Mesothelial cell of epicardium (in vitro differentiated cells): ENCODE data around the gene MMP11. TPM values are rescaled to one million over a fixed set of nuclear protein-coding genes. Genes with fewer than 3 reads are reported as not detected.

ENCODE experiments used
- DNase-seq, 2 experiments: peaks; one replicate each; pipeline ENCODE4 v3.0.0; 2021; ENCODE audit warnings: low spot score in 2 of 2; ENCODE audit not compliant: unreplicated experiment in 2 of 2
- H3K27ac Mint-ChIP-seq: 2 replicates; pipeline ENCODE4 v1.8.0; 2021; ENCODE audit warnings: mixed read lengths
- H3K27me3 Mint-ChIP-seq: 2 replicates; pipeline ENCODE4 v1.8.0; 2021; ENCODE audit warnings: low read depth, mixed read lengths
- H3K36me3 Mint-ChIP-seq: 2 replicates; pipeline ENCODE4 v1.8.0; 2021; ENCODE audit warnings: mixed read lengths
- H3K4me1 Mint-ChIP-seq: 2 replicates; pipeline ENCODE4 v1.8.0; 2021; ENCODE audit warnings: mixed read lengths
- H3K4me3 Mint-ChIP-seq: 2 replicates; pipeline ENCODE4 v1.8.0; 2021; ENCODE audit warnings: mild to moderate bottlenecking, moderate library complexity, mixed read lengths
- H3K9me3 Mint-ChIP-seq: 2 replicates; pipeline ENCODE4 v1.8.0; 2021; ENCODE audit warnings: mixed read lengths
- total RNA-seq: library from RNA; stranded (reverse); gene quantifications from 3 replicates; pipeline ENCODE4 v1.2.1, GENCODE V29; 2021
- TF ChIP-seq, protein P1 (sequence below): fragments of 200-600 bp; sonication (generic); IDR thresholded peaks from one replicate; pipeline ENCODE4 v1.5.0; 2021; ENCODE audit warnings: antibody characterized with exemption; ENCODE audit not compliant: unreplicated experiment

Gene MMP11
- total RNA-seq, 1 donor from 2014 or later, result 566 TPM

DNA sequence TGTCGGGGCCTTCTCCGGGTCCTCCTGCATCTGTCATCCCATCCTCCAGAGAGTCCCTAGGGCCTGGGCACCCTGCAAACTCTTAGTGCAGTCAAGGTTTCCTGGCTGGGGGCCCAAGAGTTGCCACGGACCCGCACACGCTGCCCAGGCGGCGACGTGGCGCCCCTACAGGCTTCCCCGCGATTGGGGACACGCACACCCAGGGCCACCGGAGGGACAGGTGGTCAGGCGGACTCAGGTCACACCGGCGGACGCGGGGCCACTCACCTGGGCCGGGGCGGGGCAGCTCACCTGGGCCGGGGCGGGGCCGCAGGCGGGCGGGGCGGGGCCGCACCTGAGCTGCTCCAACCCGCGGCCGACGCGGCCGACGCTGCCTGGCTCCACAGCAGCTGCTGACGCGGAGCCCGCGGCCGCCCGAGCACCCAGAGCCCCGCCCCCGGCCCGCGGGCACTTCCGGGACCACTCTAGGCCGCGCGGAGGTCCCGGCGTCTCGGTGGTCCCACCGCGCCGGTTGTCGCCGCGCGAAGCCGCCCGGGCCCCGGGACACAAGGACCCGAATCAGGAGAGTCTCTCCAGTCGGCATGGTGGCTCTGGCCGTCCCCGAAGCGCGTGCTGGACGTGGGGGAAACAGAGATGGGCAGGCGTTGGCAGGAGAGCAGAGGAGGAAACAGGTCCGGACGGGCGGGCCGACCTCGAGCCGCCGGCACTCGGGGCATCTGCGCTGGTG is 21.8 kb upstream of the MMP11 start, which contains the start of gene ZNF70:
Gene ZNF70, minus strand, starts transcription at position 399 of the 727 bp plus-strand sequence. CDS start 5,972 bp downstream, outside the sequence.
- peak within 1 kb of the TSS; percentile 96 for H3K27ac Mint-ChIP-seq
- H3K27me3 Mint-ChIP-seq, result no peaks in the 10 kb centered on the region
- H3K36me3 Mint-ChIP-seq, result peaks cover 8% of the 10 kb centered on the region

DNA sequence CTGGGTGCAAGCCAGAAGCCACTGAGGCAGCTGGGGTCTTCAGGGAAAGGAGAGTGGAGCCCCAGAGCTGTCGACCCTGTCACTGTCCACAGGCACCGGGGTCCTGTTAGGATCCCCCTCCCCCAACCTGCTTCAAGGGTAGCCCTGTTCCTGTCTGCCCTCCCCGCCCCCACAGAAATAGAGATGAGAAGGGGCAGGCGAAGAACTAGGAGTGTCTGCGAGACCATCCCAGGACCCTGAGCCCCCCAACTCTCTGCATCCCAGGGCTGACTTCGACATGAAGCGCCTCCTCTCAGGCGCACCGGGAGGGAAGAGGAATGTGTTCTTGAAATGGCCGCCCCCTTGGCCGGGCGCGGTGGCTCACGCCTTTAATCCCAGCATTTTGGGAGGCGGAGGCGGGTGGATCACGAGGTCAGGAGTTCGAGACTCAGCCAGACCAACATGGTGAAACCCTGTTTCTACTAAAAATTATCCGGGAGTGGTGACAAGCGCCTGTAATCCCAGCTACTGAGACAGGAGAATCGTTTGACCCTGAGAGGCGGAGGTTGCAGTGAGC is 21.1 kb upstream of the MMP11 start:
- Mint-ChIP-seq H3K4me1 (peaks cover 18% of the 10 kb centered on the region), H3K36me3 (peaks cover 4% of the 10 kb centered on the region), H3K4me3 (peak overlapping the region; percentile 74), H3K9me3 (no peaks in the 10 kb centered on the region), H3K27me3 (no peaks in the 10 kb centered on the region), H3K27ac (peak overlapping the region; percentile 90)
- TF ChIP-seq, protein P1, sequence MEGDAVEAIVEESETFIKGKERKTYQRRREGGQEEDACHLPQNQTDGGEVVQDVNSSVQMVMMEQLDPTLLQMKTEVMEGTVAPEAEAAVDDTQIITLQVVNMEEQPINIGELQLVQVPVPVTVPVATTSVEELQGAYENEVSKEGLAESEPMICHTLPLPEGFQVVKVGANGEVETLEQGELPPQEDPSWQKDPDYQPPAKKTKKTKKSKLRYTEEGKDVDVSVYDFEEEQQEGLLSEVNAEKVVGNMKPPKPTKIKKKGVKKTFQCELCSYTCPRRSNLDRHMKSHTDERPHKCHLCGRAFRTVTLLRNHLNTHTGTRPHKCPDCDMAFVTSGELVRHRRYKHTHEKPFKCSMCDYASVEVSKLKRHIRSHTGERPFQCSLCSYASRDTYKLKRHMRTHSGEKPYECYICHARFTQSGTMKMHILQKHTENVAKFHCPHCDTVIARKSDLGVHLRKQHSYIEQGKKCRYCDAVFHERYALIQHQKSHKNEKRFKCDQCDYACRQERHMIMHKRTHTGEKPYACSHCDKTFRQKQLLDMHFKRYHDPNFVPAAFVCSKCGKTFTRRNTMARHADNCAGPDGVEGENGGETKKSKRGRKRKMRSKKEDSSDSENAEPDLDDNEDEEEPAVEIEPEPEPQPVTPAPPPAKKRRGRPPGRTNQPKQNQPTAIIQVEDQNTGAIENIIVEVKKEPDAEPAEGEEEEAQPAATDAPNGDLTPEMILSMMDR, result no peak
- DNase-seq, result no peak

More for the DNA sequence above, 21.8 kb upstream of the MMP11 start, which contains the start of gene ZNF70:
- TF ChIP-seq, protein P1, result no peak
- peaks cover 18% of the 10 kb centered on the region for H3K4me1 Mint-ChIP-seq
- peak within 1 kb of the TSS; percentile 76 for H3K4me3 Mint-ChIP-seq
- DNase-seq, result peak; percentile 88
- H3K9me3 Mint-ChIP-seq, result no peaks in the 10 kb centered on the region

DNA sequence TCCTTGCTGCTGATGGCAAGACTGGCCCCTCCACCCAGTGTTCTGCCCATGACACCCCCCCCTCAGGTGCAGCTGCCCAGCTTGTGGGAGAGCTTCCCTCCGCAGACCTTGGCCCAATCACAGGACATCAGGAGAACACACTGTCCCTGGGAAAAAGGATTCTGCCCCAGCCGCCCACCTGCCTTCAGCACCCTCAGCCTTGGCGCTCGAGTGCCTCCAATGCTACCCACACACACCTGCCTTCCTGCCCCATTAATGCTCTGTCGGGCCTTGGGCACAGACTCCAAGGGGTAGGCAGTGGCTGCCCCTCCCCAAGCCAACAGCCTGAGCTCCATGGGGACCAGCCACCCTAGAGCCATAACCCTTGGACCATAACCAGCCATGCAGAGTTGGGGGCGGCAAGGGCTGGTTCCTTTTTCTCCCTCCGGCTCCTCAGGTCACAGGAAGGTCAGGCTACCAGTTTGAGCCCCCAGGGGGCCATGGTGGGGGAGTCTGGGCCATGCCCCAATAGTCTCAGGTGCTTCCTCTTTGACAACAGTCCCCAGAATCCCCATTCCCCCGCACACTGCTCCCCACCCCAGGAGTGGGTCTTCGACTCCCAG is 20.5 kb upstream of the MMP11 start:
- no peaks in the 10 kb centered on the region for H3K27me3 Mint-ChIP-seq
- no peaks in the 10 kb centered on the region for H3K36me3 Mint-ChIP-seq
- peak overlapping the region; percentile 71 for H3K27ac Mint-ChIP-seq
- H3K9me3 Mint-ChIP-seq, result no peaks in the 10 kb centered on the region
- peaks cover 18% of the 10 kb centered on the region for H3K4me1 Mint-ChIP-seq
- peak overlapping the region; percentile 57 for H3K4me3 Mint-ChIP-seq
- DNase-seq, result no peak
- TF ChIP-seq, protein P1, result no peak

DNA sequence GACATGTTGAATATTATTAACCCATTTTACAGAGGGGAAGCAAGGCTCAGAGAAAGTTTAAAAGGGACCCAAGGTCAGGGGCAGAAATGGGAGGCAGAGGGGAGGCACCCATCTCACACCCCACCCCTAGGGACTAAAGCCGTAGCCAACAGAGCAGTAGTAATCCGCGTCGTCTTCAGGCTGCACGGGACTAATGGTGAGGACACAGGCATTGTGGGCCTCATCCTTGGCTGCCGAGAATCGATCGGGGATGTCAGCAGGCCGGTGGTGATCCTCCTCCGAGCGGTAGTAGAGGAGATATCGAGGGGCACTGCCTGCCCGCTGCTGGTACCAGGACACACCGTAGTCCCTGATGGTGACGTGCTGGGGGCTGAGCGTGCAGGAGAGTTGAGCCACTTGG is 19.9 kb upstream of the MMP11 start:
- H3K9me3 Mint-ChIP-seq, result no peaks in the 10 kb centered on the region
- H3K36me3 Mint-ChIP-seq, result no peaks in the 10 kb centered on the region
- peaks cover 18% of the 10 kb centered on the region for H3K4me1 Mint-ChIP-seq
- TF ChIP-seq, protein P1, result no peak
- H3K27me3 Mint-ChIP-seq, result no peaks in the 10 kb centered on the region
- no peak for DNase-seq
- H3K4me3 Mint-ChIP-seq, result peak overlapping the region; percentile 57
- no peak overlapping the region for H3K27ac Mint-ChIP-seq

DNA sequence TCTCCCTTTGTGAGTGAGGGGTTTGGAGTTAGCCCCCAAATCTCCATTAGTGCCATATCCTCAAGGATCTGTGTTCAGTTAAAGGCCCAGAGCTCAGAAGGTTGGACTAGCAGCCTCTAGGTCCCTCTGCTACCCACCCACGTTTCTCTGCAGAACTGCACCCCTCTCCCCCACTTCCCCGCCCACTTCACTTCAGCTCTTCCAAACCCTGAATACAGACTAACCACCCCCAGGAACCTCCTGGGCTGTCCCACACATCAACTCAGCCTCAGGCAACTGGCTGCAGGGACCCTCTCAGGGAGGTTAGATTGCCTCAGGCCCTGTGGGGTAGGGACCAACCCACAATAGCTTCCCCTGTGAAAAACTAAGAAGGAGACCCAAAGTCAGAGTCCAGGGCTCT is 19.3 kb upstream of the MMP11 start:
- H3K27ac Mint-ChIP-seq, result peak overlapping the region; percentile 9
- TF ChIP-seq, protein P1, result no peak
- H3K27me3 Mint-ChIP-seq, result no peaks in the 10 kb centered on the region
- peaks cover 18% of the 10 kb centered on the region for H3K4me1 Mint-ChIP-seq
- H3K9me3 Mint-ChIP-seq, result no peaks in the 10 kb centered on the region
- DNase-seq, result no peak
- no peaks in the 10 kb centered on the region for H3K36me3 Mint-ChIP-seq
- peak overlapping the region; percentile 13 for H3K4me3 Mint-ChIP-seq
